ENCODE results near the gene TPRG1L. TPM values are rescaled to one million over a fixed set of nuclear protein-coding genes. Genes with fewer than 3 reads are reported as not detected.
"Not testable (repeated sequence)": the region's sequence is repeated elsewhere in the genome, so short reads cannot be mapped to it uniquely, and the experiment has no call there.

The TPRG1L gene
- total RNA-seq, 1 donor from 2014 or later = 26.5 TPM

GRCh38 chr1:3578433-3578805, 46.4 kb upstream of the TPRG1L start:
- Mint-ChIP-seq H3K27ac (no peak overlapping the region), H3K36me3 (ENCODE audit: low read depth) (no peaks in the 10 kb centered on the region), H3K27me3 (peaks cover 5% of the 10 kb centered on the region), H3K4me3 (no peak overlapping the region), H3K4me1 (peaks cover 11% of the 10 kb centered on the region), H3K9me3 (no peaks in the 10 kb centered on the region)
- intact Hi-C loops (cut with micrococcal nuclease) = no loop called here
- no peak for DNase-seq
- CTCF ChIA-PET = no interaction called here
- no peak for TF ChIP-seq CTCF (IDR thresholded peaks at IDR 0.05)
- ATAC-seq (ENCODE audit: low read depth) = no peak
- POLR2A ChIA-PET = no interaction called here

- CTCF ChIA-PET = no interaction called here
- Mint-ChIP-seq H3K9me3 (no peaks in the 10 kb centered on the region), H3K4me3 (no peak overlapping the region), H3K4me1 (peaks cover 11% of the 10 kb centered on the region), H3K27me3 (peaks cover 5% of the 10 kb centered on the region), H3K27ac (no peak overlapping the region), H3K36me3 (ENCODE audit: low read depth) (no peaks in the 10 kb centered on the region)
- DNase-seq = no peak
- POLR2A ChIA-PET = no interaction called here
- intact Hi-C loops (cut with micrococcal nuclease) = no loop called here
- no peak for ATAC-seq (ENCODE audit: low read depth)
- TF ChIP-seq CTCF (IDR thresholded peaks at IDR 0.05) = no peak
Measured at GRCh38 chr1:3578906-3579305, 45.9 kb upstream of the TPRG1L start.

GRCh38 chr1:3579626-3580025, 45.2 kb upstream of the TPRG1L start:
- no peak for TF ChIP-seq CTCF (IDR thresholded peaks at IDR 0.05)
- Mint-ChIP-seq H3K9me3 (no peaks in the 10 kb centered on the region), H3K4me1 (peaks cover 11% of the 10 kb centered on the region), H3K27ac (no peak overlapping the region), H3K27me3 (peaks cover 5% of the 10 kb centered on the region), H3K36me3 (ENCODE audit: low read depth) (no peaks in the 10 kb centered on the region), H3K4me3 (no peak overlapping the region)
- CTCF ChIA-PET = no interaction called here
- DNase-seq (no peak), ATAC-seq (ENCODE audit: low read depth) (no peak)
- intact Hi-C loops (cut with micrococcal nuclease) = no loop called here
- POLR2A ChIA-PET = no interaction called here

GRCh38 chr1:3580231-3580630, 44.6 kb upstream of the TPRG1L start:
- H3K4me1 Mint-ChIP-seq = peaks cover 11% of the 10 kb centered on the region
- intact Hi-C loops (cut with micrococcal nuclease) = no loop called here
- no peaks in the 10 kb centered on the region for H3K9me3 Mint-ChIP-seq
- H3K27ac Mint-ChIP-seq = no peak overlapping the region
- H3K27me3 Mint-ChIP-seq = peaks cover 5% of the 10 kb centered on the region
- no peak for TF ChIP-seq CTCF (IDR thresholded peaks at IDR 0.05)
- ChIA-PET CTCF (no interaction called here), POLR2A (no interaction called here)
- ATAC-seq (ENCODE audit: low read depth) (no peak), DNase-seq (no peak)
- H3K36me3 Mint-ChIP-seq (ENCODE audit: low read depth) = no peaks in the 10 kb centered on the region
- no peak overlapping the region for H3K4me3 Mint-ChIP-seq

- no peaks in the 10 kb centered on the region for H3K36me3 Mint-ChIP-seq (ENCODE audit: low read depth)
- no peak overlapping the region for H3K4me3 Mint-ChIP-seq
- DNase-seq = no peak
- intact Hi-C loops (cut with micrococcal nuclease) = no loop called here
- ChIA-PET CTCF (no interaction called here), POLR2A (no interaction called here)
- H3K4me1 Mint-ChIP-seq = peaks cover 11% of the 10 kb centered on the region
- no peak for TF ChIP-seq CTCF (IDR thresholded peaks at IDR 0.05)
- no peak for ATAC-seq (ENCODE audit: low read depth)
- no peak overlapping the region for H3K27ac Mint-ChIP-seq
- H3K27me3 Mint-ChIP-seq = peaks cover 5% of the 10 kb centered on the region
- H3K9me3 Mint-ChIP-seq = no peaks in the 10 kb centered on the region
Measured at GRCh38 chr1:3581296-3582036, 43.3 kb upstream of the TPRG1L start.

GRCh38 chr1:3583751-3584150, 41.1 kb upstream of the TPRG1L start:
- H3K27me3 Mint-ChIP-seq; ATAC-seq (ENCODE audit: low read depth); intact Hi-C loops (cut with micrococcal nuclease); CTCF ChIA-PET; H3K4me1 Mint-ChIP-seq; H3K4me3 Mint-ChIP-seq; POLR2A ChIA-PET; H3K9me3 Mint-ChIP-seq; H3K27ac Mint-ChIP-seq; H3K36me3 Mint-ChIP-seq (ENCODE audit: low read depth); DNase-seq: not testable (repeated sequence)
